ENCODE measurements around the gene AGR3.

Gene AGR3

DNA sequence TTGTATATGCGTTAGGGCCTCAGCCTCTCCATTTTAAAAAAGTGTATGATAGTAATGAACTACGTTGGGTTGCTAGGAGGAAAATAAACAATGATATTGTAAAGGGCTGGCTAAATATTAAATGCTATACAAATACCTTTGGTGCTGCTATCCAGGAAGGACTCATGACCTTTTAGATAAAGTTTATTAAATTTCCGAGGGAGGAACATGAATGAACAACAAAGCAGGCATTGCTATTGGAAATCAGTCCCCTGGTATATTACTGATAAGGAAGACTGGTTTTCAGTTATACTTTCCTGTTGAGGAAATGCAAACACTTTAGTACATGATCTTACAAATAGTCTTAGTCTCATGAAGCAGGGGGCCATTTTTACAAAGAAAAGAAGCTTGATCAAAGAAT lies 59.8 kb downstream of the AGR3 start:
- DNase-seq: no peak

- no peak for DNase-seq
These were observed 63.1 kb downstream of the AGR3 start for GRCh38 chr7:16818732-16819131.

GRCh38 chr7:16817536-16817935 lies 64.2 kb downstream of the AGR3 start:
- DNase-seq: no peak

- no peak for DNase-seq
These were observed 65.0 kb downstream of the AGR3 start for GRCh38 chr7:16816824-16817223.

DNA sequence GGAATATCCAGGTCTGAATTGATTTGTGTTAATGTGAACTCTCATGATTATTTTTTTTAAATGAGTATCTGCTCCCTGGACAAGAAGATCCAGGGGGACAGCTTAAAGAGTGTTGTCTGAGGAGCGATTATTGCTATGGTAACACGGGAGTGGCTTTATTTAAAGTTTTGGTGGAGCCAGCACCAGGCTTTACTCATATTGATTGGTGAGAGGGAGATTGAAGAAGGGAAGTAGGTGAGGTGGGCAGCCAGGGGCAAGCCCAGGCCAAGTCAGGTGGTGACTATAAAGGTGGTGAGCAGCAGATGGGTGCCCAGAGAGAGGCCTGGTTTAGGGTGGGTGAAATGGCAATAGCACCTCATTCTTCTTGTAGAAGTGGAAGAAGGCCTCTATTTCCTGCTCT lies 66.8 kb downstream of the AGR3 start:
- no peak for DNase-seq

DNA sequence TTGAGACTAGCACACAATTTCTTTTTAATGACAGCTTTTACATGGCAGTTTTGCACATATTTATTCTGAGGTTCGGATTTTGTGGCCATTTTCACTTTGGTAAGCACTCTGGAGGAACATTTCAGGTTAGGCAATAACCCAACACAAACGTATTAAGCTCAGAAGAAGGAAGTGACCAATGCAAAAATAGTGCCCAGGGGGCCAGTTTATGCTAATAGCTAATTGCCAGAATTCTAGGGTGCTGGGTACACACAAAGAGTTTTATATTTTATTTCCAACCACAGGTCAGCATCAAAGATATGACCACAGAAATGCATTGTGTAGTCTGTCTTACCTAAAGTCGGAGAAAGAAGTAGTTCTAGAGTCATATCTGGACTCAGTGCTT lies 68.6 kb downstream of the AGR3 start:
- no peak for DNase-seq

DNA sequence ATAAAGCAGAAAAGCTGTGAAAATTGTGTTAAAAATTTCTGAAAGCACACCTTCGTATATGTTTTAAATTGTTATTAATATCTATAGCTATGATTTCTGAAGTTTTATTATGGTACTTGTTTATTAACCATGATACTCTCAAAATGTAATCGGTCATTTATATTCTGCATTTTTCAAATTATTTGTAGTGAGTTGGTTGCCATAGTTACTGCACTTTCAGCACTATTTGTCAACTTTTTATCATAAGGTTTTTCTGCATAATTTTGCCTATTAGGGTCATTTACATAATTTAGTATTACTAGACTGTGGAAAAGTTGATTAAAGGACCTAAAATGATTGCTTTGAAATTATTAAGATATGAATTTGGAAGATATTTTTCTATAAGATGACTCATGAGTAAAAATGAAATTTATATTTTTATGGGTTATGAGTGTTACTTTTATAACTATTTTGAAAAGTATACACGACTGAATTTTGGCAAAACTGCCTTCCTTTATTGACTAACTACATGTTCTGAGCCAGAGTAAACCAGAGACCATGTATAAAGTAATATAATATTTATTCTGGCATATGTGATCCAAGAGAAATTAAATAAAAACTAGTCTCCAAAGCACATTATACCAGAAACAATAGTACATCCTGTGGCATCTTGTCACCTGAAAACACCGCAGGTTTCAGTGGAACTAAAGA lies 69.1 kb downstream of the AGR3 start:
- no peak for DNase-seq

DNA sequence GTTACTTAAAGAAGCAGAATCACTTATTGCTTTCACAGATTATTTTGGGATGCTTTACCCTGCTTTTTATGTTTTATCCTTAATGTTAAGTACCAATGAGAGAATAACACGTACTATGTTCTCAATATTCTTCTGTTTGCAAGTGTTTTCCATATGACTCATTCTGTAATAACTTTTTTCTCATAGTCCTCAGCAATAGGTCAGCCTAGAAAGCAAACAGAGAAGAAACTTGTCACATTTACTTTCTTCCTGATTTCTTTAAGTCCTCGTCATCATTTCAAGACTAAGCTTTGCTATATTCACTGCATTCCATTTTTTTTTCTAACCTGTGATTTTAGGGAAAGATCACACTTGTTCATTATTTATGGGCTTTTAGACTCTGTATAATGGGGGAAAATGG lies 70.2 kb downstream of the AGR3 start:
- DNase-seq: no peak

DNA sequence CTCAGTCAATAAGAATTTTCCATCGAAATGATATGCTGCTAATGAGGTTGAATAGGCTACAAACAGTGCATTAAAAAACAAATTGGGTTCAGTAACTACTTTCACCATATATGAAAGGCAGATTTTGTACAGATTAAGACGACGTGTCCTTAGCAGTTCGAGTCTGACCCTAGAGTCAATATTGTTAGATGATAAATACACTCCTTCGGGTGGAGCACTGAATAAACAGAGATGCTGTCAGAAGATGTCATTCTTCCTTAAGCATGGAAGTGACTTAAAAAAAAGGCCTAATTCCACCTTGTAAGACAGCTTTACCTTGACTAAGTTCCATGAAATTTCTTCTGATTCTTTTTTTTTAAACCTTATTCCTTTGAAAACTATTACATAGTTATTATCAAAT lies 71.2 kb downstream of the AGR3 start:
- DNase-seq: no peak

- no peak for DNase-seq
These were observed 71.7 kb downstream of the AGR3 start for GRCh38 chr7:16810112-16810511.

Data from activated CD8-positive, alpha-beta memory T cell treated with anti-CD3 and anti-CD28 coated beads, Interleukin-2, amount 50 U/mL, for 4 hours (primary cell).